HG03469 (cell line): Measurements from ENCODE around the gene ZDHHC9.

Source experiments
- ATAC-seq: cut with Tn5 transposase; IDR thresholded peaks from one replicate; pipeline ENCODE4 v1.9.1; 2021; ENCODE audit warnings: mild to moderate bottlenecking, moderate library complexity, moderate number of reproducible peaks; ENCODE audit not compliant: unreplicated experiment

ZDHHC9 gene

GRCh38 chrX:129768586-129769466 is 74.9 kb downstream of the ZDHHC9 start:
- ATAC-seq, result no peak

- no peak for ATAC-seq
These were observed 75.5 kb downstream of the ZDHHC9 start for GRCh38 chrX:129768186-129768585.

DNA sequence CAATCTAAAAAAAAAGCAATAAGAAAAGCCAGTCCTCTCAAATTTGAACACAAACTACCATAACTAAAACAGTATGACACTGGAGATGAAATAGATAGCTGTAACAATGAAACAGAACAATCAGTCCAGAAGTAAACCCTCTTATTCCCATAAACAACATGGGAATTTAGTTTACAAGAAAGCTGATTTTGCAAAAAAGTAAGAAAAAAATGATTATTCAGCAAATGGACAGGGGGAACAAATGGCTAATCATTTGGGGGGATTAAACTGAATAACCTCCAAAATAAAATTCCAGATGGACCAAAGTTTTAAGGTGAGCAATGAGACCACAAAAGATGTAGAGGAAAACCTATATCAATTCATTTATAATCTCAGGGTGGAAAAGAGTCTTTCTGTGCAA is 80.0 kb downstream of the ZDHHC9 start:
- ATAC-seq, result no peak

DNA sequence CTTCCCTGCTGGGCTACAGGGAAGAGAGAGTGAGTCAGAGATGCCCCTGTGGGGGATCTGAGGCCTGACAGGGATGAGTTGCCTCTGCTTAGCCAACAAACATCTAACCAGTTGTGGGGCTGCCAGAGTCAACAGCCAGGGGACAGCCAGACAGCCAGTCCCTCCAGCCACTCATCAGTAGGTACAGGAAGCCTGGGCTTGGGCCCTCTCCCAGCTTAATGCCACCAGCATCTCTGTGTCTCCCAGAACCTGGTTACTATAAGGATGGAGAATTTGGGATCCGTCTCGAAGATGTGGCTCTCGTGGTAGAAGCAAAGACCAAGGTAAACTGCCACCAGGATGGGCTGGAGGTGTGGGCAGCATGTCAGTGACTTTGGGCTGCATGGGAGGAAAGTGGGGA is 81.2 kb downstream of the ZDHHC9 start:
- no peak for ATAC-seq

- no peak for ATAC-seq
These were observed 82.1 kb downstream of the ZDHHC9 start for GRCh38 chrX:129761596-129761995.

DNA sequence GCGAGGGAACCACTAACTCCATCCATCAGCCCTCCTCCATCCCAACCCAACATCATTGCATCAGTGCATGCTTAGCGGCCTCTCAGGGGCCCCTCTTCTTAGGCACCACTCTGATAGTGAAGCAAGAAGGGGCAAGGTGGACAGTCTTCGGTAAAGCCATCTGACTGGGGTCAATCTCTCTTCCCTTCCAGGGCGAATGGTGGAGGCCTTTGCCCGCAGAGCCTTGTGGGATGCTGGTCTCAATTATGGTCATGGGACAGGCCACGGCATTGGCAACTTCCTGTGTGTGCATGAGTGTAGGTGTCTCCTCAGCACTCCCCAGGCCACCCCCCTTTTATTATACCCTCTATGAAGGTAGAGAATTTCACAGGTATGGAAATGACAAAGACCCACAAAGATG is 82.7 kb downstream of the ZDHHC9 start:
- no peak for ATAC-seq

DNA sequence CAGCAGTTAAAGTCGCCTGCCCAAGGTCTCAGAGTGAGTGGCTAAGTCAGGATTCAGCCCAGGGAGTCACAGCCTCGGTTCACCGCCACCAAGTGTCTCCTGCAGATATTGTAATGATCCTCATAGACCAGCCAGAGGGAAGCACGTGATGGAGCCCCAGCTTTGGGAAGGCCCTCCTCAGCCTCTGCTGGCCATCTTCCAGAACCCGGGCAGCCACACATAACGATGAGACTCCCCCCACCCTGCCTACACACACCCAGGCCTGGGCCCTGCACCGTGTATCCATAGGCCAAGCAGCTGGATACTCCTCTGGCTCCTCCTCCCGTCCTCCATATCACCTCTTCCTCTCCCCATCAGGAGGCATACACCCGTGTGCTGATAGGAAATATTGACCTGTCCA is 83.5 kb downstream of the ZDHHC9 start:
- no peak for ATAC-seq

DNA sequence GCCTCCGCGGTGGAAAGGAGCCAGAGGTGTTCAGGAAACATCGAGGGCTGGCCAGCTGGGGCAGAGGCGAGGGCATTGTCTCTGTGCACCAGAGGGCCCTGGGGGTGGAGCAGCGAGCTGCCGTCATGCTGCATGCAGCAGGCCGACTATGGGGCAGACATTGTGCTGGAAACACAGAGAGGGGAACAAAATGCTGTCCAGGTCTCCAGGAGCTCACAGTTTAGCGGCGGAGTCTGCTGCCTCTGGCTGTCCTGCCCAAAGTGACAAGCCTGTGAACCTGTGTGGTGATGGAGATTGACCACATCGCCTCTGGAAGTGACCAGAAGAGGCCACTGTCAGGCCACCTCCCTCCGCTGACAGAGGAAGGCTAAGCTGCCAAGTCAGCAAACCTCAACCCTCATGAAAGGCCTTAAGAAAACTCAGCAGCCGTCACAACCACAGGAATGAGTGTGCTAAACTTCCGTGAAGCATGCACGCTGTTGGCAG is 84.1 kb downstream of the ZDHHC9 start:
- no peak for ATAC-seq

GRCh38 chrX:129755779-129756650 is 87.7 kb downstream of the ZDHHC9 start:
- no peak for ATAC-seq

GRCh38 chrX:129754056-129755024 is 89.3 kb downstream of the ZDHHC9 start:
- ATAC-seq, result no peak
